ENCODE results near the gene ROBO4.

- TF ChIP-seq EZH2 (IDR thresholded peaks at IDR 0.05; ENCODE audit: borderline replicate concordance, insufficient read depth, low read depth, low read length, poor library complexity, severe bottlenecking) (no peak), CTCF (IDR thresholded peaks at IDR 0.05) (no peak)
These were observed 7.5 kb downstream of the ROBO4 start for GRCh38 chr11:124890151-124890550.
